GM12874 (cell line): ENCODE results near the gene FSD2.

Experiments used
- CTCF ChIP-seq: IDR thresholded peaks from 2 replicates; pipeline ENCODE4 v1.5.1; 2011; ENCODE audit warnings: low read depth, mild to moderate bottlenecking, control low read depth, low read length, moderate library complexity; ENCODE audit not compliant: insufficient read depth

The FSD2 gene

GRCh38 chr15:82799183-82799841, 6.6 kb downstream of the FSD2 start:
- no peak for TF ChIP-seq CTCF

- TF ChIP-seq CTCF: no peak
Observed at GRCh38 chr15:82798531-82799166, 7.2 kb downstream of the FSD2 start.

- TF ChIP-seq CTCF: no peak
Observed at GRCh38 chr15:82798104-82798503, 7.8 kb downstream of the FSD2 start.

- no peak for TF ChIP-seq CTCF
Observed at GRCh38 chr15:82793737-82794136, 12.1 kb downstream of the FSD2 start.

GRCh38 chr15:82792068-82792467, 13.8 kb downstream of the FSD2 start:
- TF ChIP-seq CTCF: no peak

GRCh38 chr15:82790321-82790720, 15.5 kb downstream of the FSD2 start:
- no peak for TF ChIP-seq CTCF

GRCh38 chr15:82789491-82789890, 16.4 kb downstream of the FSD2 start:
- no peak for TF ChIP-seq CTCF
